ENCODE results near the gene DHCR24. TPM values are rescaled to one million over a fixed set of nuclear protein-coding genes. Genes with fewer than 3 reads are reported as not detected.

DHCR24 gene
- total and polyA plus RNA-seq, 2 donors (not counting 3 experiments of a cell fraction or from before 2014, with no cell fraction given) = 223 to 239 TPM

DNA sequence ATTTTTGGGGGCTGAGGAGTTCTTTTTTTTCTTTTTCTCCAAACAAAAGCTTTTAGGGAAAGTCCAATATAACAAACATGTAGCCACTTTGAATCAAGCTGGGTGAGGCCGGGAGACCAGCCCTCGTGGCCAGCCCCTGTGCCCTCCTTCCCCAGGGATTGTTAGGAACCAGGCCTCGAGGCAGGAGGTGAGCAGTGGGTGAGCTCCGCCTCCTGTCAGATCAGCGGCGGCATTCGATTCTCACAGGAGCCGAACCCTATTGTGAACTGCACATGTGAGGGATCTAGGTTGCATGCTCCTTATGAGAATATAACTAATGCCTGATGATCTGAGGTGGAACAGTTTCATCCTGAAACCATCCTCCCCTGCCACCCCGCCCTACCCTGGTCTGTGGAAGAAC is 44.0 kb downstream of the DHCR24 start:
- no peak overlapping the region for H2AFZ ChIP-seq (ENCODE audit: low read depth, low read length)
- H3K9me1 ChIP-seq (replicated peaks; ENCODE audit: control insufficient read depth, extremely low read depth, insufficient read depth, low read length) = no peaks in the 10 kb centered on the region
- H3K4me1 ChIP-seq (ENCODE audit: control insufficient read depth, extremely low read depth, insufficient read depth, low read length) = no peaks in the 10 kb centered on the region
- no peak overlapping the region for H3K4me3 ChIP-seq (replicated peaks in 1 of 3; ENCODE audit: insufficient read depth in 1 of 3, low read depth in 1 of 3, low read length in 3 of 3)
- H3K27ac ChIP-seq (ENCODE audit: insufficient read depth, low read depth, low read length) = no peak overlapping the region
- BruUV-seq (replicated peaks) = no TSS peak
- FAIRE-seq = no peak
- no peak for TF ChIP-seq EZH2 (IDR thresholded peaks at IDR 0.05; ENCODE audit: borderline replicate concordance, low read depth, low read length, severe bottlenecking)
- TF ChIP-seq GATA2 (IDR thresholded peaks at IDR 0.05; ENCODE audit: insufficient read depth, insufficient read length, low read depth, low read length) = no peak
- TF ChIP-seq, protein P1, sequence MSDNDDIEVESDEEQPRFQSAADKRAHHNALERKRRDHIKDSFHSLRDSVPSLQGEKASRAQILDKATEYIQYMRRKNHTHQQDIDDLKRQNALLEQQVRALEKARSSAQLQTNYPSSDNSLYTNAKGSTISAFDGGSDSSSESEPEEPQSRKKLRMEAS (IDR thresholded peaks at IDR 0.05; ENCODE audit: insufficient read depth, insufficient read length) = no peak
- no peak for TF ChIP-seq MYC (IDR thresholded peaks at IDR 0.05; ENCODE audit: low read depth, low read length)
- TF ChIP-seq POLR2A (IDR thresholded peaks at IDR 0.05; ENCODE audit: low read depth, low read length) = no peak
- no peak for TF ChIP-seq POLR2AphosphoS5 (IDR thresholded peaks at IDR 0.05; ENCODE audit: insufficient read depth, low read depth, low read length)
- no peak for TF ChIP-seq JUN (IDR thresholded peaks at IDR 0.05; ENCODE audit: borderline replicate concordance, insufficient read depth, insufficient read length, low read depth)
- no peak for TF ChIP-seq FOS (IDR thresholded peaks at IDR 0.05; ENCODE audit: borderline replicate concordance, insufficient read depth, low read length)
- TF ChIP-seq, protein P2, sequence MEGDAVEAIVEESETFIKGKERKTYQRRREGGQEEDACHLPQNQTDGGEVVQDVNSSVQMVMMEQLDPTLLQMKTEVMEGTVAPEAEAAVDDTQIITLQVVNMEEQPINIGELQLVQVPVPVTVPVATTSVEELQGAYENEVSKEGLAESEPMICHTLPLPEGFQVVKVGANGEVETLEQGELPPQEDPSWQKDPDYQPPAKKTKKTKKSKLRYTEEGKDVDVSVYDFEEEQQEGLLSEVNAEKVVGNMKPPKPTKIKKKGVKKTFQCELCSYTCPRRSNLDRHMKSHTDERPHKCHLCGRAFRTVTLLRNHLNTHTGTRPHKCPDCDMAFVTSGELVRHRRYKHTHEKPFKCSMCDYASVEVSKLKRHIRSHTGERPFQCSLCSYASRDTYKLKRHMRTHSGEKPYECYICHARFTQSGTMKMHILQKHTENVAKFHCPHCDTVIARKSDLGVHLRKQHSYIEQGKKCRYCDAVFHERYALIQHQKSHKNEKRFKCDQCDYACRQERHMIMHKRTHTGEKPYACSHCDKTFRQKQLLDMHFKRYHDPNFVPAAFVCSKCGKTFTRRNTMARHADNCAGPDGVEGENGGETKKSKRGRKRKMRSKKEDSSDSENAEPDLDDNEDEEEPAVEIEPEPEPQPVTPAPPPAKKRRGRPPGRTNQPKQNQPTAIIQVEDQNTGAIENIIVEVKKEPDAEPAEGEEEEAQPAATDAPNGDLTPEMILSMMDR (IDR thresholded peaks at IDR 0.05; ENCODE audit: extremely low read depth in 1 of 2, insufficient read depth in 1 of 2, low read depth in 1 of 2, low read length in 2 of 2) = no peak
- H3K4me2 ChIP-seq (ENCODE audit: insufficient read depth, low read length) = no peak overlapping the region
- no peaks in the 10 kb centered on the region for H3K36me3 ChIP-seq (ENCODE audit: control insufficient read depth in 2 of 2, extremely low read depth in 1 of 2, insufficient read depth in 2 of 2, low read length in 2 of 2)
- dilution Hi-C loops (cut with MboI; ENCODE audit: extremely low pct_ligation_motif_present, low sequenced_read_pairs) = no loop called here
- CTCF ChIA-PET = interaction anchor here (0.7 to 1.2 kb wide), 2 partner anchors 17 to 31 kb away, joined by 3 read pairs; no protein-coding TSS in a partner anchor
- intact Hi-C loops (cut with micrococcal nuclease) = no loop called here
- DNase-seq (ENCODE audit: low read depth, low spot score) = no peak
- no peaks in the 10 kb centered on the region for H3K27me3 ChIP-seq (ENCODE audit: control insufficient read depth in 2 of 2, insufficient read depth in 2 of 2, low read length in 2 of 2)
- no peaks in the 10 kb centered on the region for H3K79me2 ChIP-seq (ENCODE audit: control insufficient read depth, insufficient read depth, low read length)
- H3K9ac ChIP-seq (replicated peaks; ENCODE audit: extremely low read depth, insufficient read depth, low read length) = no peak overlapping the region
- H3K9me3 ChIP-seq (replicated peaks; ENCODE audit: control insufficient read depth, insufficient read depth, low read length) = no peaks in the 10 kb centered on the region
- no peaks in the 10 kb centered on the region for H4K20me1 ChIP-seq (replicated peaks; ENCODE audit: control insufficient read depth, extremely low read depth, insufficient read depth, low read length)
- POLR2A ChIA-PET = no interaction called here

Measured in endothelial cell of umbilical vein (primary cell).